PC-3 (cell line): ENCODE measurements around the gene FSTL4.

Source experiments
- EZH2 ChIP-seq: fragments of 300-600 bp; sonication (generic); IDR thresholded peaks from one replicate; pipeline ENCODE4 v1.6.1; 2017; ENCODE audit warnings: antibody characterized with exemption, mild to moderate bottlenecking, low read length; ENCODE audit not compliant: unreplicated experiment
- EZH2phosphoT487 ChIP-seq: fragments of 300-600 bp; sonication (generic); IDR thresholded peaks from 2 replicates; pipeline ENCODE4 v1.6.1; 2018; ENCODE audit warnings: mild to moderate bottlenecking, antibody characterized with exemption, low read length, borderline replicate concordance
- TF ChIP-seq, protein P1 (sequence below): fragments of 300-600 bp; sonication (generic); conservative IDR thresholded peaks from 2 replicates; pipeline ENCODE4 v1.5.1; 2017; ENCODE audit warnings: antibody characterized with exemption, low read depth, mild to moderate bottlenecking, low read length

DNA sequence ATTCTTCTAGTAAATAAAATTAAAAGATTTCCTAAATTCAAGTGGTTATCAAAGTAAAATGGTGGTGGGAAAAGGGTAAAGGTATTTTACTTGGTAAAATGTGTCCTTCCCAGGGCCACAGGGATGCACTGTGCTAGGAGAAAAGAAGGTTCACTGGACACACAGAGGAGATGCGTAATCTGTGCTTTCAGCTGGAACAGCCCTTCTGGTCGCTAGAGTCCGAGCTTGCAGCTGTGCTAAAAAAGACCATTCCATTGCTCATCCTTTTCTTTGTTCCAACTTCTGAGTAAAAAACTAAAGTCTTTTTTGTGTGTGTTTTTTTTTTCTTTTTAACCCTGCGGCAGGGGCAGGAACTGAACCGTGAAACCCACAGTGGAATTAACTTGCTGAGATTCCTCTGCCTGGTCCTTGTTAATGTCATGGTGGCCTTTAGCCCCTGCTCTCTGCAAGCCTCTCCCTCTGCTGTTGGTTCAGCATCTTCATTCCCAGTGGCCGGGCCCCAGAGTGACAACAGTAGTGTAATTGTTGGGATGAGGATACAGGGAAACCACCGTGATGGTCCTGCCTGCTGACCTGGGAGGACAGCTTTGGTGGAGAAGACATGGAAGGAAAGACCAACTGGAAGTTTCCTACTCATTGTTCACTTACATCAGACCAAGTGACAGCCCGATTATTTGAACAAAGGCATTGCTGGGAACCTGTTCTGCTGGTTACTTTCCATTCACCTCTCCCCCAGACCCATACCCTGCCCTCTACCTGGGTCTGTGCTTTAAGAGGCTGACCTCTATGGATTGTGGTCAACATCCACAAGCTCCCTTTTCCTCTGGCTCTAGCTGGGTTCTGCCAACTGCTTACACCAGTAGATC is 31.9 kb upstream of the FSTL4 start:
- TF ChIP-seq, protein P1, sequence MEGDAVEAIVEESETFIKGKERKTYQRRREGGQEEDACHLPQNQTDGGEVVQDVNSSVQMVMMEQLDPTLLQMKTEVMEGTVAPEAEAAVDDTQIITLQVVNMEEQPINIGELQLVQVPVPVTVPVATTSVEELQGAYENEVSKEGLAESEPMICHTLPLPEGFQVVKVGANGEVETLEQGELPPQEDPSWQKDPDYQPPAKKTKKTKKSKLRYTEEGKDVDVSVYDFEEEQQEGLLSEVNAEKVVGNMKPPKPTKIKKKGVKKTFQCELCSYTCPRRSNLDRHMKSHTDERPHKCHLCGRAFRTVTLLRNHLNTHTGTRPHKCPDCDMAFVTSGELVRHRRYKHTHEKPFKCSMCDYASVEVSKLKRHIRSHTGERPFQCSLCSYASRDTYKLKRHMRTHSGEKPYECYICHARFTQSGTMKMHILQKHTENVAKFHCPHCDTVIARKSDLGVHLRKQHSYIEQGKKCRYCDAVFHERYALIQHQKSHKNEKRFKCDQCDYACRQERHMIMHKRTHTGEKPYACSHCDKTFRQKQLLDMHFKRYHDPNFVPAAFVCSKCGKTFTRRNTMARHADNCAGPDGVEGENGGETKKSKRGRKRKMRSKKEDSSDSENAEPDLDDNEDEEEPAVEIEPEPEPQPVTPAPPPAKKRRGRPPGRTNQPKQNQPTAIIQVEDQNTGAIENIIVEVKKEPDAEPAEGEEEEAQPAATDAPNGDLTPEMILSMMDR = no peak
- TF ChIP-seq EZH2 = no peak
- TF ChIP-seq EZH2phosphoT487 = no peak
